ENCODE results near the gene PLD3. TPM values are rescaled to one million over a fixed set of nuclear protein-coding genes. Genes with fewer than 3 reads are reported as not detected.

The PLD3 gene
- total RNA-seq, 3 donors from 2014 or later (not counting 1 experiment from before 2014, with no cell fraction given): 107 to 140 (median 109) TPM

DNA sequence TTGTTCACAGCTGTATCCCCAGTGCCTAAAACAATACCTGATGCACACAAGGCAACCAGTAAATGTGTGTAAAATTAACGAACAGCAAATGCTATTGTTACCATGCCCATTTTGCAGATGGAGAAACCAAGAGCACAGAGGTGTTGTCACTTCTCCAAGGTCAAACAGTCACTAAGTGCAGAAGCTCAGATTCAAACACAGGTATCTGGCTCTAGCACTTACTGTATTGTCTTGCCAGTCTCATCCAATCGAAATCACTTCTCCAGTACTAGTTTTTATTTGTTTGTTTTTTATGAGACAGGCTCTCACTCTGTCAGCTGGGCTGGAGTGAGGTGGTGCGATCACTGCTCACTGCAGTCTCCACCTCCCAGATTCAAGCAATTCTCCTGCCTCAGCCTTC is 13.7 kb downstream of the PLD3 start:
- no peak overlapping the region for H3K27ac ChIP-seq (ENCODE audit: low read length)

GRCh38 chr19:40363069-40363468 is 14.6 kb downstream of the PLD3 start:
- DNase-seq (no peak), ATAC-seq (peak in 1 of 3 donors; percentile 60)
- Histone ChIP-seq H3K36me3 (ENCODE audit: control insufficient read depth, insufficient read depth, low read length) (peaks cover 16% of the 10 kb centered on the region), H3K4me1 (ENCODE audit: control insufficient read depth, insufficient read depth, low read length) (peaks cover 41% of the 10 kb centered on the region), H3K27ac (ENCODE audit: low read length) (peak overlapping the region; percentile 4), H3K4me3 (ENCODE audit: low read length) (no peak overlapping the region), H3K9me3 (ENCODE audit: control insufficient read depth, insufficient read depth, low read length) (no peaks in the 10 kb centered on the region), H3K27me3 (ENCODE audit: control insufficient read depth, insufficient read depth, low read length) (no peaks in the 10 kb centered on the region)
- Mint-ChIP-seq H3K4me1 (peaks cover 33% of the 10 kb centered on the region in 2 donors), H3K4me3 (peak overlapping the region; percentile 76), H3K9me3 (no peaks in the 10 kb centered on the region), H3K36me3 (no peaks in the 10 kb centered on the region), H3K27ac (peak overlapping the region; percentile 68 to 78), H3K27me3 (ENCODE audit: low read depth in 2 of 2) (no peaks in the 10 kb centered on the region)
- TF ChIP-seq CTCF (IDR thresholded peaks at IDR 0.05): no peak
- 33% methylated on average over 5 of the region's 5 CpGs for WGBS (ENCODE audit: insufficient coverage)
- intact Hi-C loops (cut with micrococcal nuclease): no loop called here

More for the DNA sequence above, 13.7 kb downstream of the PLD3 start:
- DNase-seq (no peak), ATAC-seq (no peak)
- Histone ChIP-seq H3K9me3 (ENCODE audit: control insufficient read depth, insufficient read depth, low read length) (no peaks in the 10 kb centered on the region), H3K36me3 (ENCODE audit: control insufficient read depth, insufficient read depth, low read length) (peaks cover 8% of the 10 kb centered on the region), H3K4me3 (ENCODE audit: low read length) (no peak overlapping the region), H3K27me3 (ENCODE audit: control insufficient read depth, insufficient read depth, low read length) (no peaks in the 10 kb centered on the region), H3K4me1 (ENCODE audit: control insufficient read depth, insufficient read depth, low read length) (peaks cover 41% of the 10 kb centered on the region)
- no peaks in the 10 kb centered on the region for H3K36me3 Mint-ChIP-seq
- 90% methylated on average over 2 of the region's 3 CpGs for WGBS (ENCODE audit: insufficient coverage)
- intact Hi-C loops (cut with micrococcal nuclease): no loop called here
- no peaks in the 10 kb centered on the region for H3K9me3 Mint-ChIP-seq
- H3K4me1 Mint-ChIP-seq: peaks cover 33% of the 10 kb centered on the region in 2 donors
- no peak overlapping the region for H3K27ac Mint-ChIP-seq
- no peak overlapping the region for H3K4me3 Mint-ChIP-seq
- no peak for TF ChIP-seq CTCF (IDR thresholded peaks at IDR 0.05)
- no peaks in the 10 kb centered on the region for H3K27me3 Mint-ChIP-seq (ENCODE audit: low read depth in 2 of 2)

DNA sequence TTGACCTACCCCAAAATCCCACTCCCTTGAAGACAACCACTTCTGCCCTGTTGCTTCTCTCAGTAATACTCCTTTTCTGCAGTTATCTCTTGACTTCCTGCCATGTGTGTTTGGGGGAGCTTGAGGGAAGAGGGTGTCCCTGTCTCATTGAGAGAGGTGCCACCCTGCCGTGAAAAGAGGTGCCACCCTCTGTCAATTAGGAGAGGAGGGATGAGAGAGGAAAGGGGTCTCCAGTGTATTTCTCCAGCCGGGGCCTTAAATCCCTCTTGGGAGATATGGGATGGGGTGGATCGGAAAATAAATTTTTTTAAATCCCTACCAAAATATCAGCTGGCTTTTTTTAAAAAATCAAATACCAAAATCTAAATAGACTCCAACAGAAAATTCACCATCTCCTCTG is 16.5 kb downstream of the PLD3 start:
- H3K4me3 Mint-ChIP-seq: peak overlapping the region; percentile 76
- H3K4me1 Mint-ChIP-seq: peaks cover 28 to 33% of the 10 kb centered on the region in 2 donors
- no peak overlapping the region for H3K27ac ChIP-seq (ENCODE audit: low read length)
- peaks cover 29% of the 10 kb centered on the region for H3K4me1 ChIP-seq (ENCODE audit: control insufficient read depth, insufficient read depth, low read length)
- peak overlapping the region; percentile 51 to 77 for H3K27ac Mint-ChIP-seq
- H3K27me3 ChIP-seq (ENCODE audit: control insufficient read depth, insufficient read depth, low read length): no peaks in the 10 kb centered on the region
- no peaks in the 10 kb centered on the region for H3K9me3 Mint-ChIP-seq
- intact Hi-C loops (cut with micrococcal nuclease): no loop called here
- H3K36me3 ChIP-seq (ENCODE audit: control insufficient read depth, insufficient read depth, low read length): peaks cover 21% of the 10 kb centered on the region
- WGBS (ENCODE audit: insufficient coverage): 31% methylated on average over 1 of the region's 3 CpGs
- no peak overlapping the region for H3K4me3 ChIP-seq (ENCODE audit: low read length)
- ATAC-seq: no peak
- DNase-seq: no peak
- H3K9me3 ChIP-seq (ENCODE audit: control insufficient read depth, insufficient read depth, low read length): no peaks in the 10 kb centered on the region
- no peaks in the 10 kb centered on the region for H3K27me3 Mint-ChIP-seq (ENCODE audit: low read depth in 2 of 2)
- no peak for TF ChIP-seq CTCF (IDR thresholded peaks at IDR 0.05)
- no peaks in the 10 kb centered on the region for H3K36me3 Mint-ChIP-seq

Measured in natural killer cell (primary cell).